NT2/D1 (cell line): Measurements from ENCODE around the gene CASP2.

Source experiments
- SUZ12 ChIP-seq: IDR thresholded peaks from 2 replicates; pipeline ENCODE4 v1.6.1; 2011; ENCODE audit not compliant: insufficient read length, insufficient read depth; ENCODE audit errors: extremely low read depth
- YY1 ChIP-seq: IDR thresholded peaks from 2 replicates; pipeline ENCODE4 v1.6.1; 2011; ENCODE audit not compliant: insufficient read length, insufficient read depth
- ZNF274 ChIP-seq: IDR thresholded peaks from 2 replicates; pipeline ENCODE4 v1.6.1; 2011; ENCODE audit warnings: mild to moderate bottlenecking, low read depth, low read length

GRCh38 chr7:143255564-143255963 is 32.6 kb upstream of the CASP2 start:
- TF ChIP-seq YY1 (no peak), ZNF274 (no peak), SUZ12 (no peak)
